ENCODE results near the gene BHLHE41.

The BHLHE41 gene

DNA sequence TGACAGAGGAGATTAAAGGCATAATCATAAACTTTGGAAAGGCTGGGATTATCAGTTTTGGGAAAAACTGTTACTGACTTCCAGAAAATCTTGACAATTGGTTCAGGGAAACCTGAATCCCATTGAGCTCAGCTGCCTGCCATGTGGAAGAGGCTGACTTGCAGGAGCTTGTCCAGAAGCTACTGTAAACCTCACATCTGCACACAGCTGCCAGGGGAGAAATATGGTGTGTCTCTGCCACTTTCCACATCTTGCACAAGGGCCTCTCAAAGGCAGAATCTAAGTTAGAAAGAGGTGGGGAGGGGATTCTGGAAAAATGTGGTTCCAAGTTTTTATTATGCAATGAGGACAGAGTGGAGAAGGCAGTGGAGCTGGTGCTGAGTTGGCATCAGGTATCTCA, 8.7 kb upstream of the BHLHE41 start:
- DNase-seq: no peak

DNA sequence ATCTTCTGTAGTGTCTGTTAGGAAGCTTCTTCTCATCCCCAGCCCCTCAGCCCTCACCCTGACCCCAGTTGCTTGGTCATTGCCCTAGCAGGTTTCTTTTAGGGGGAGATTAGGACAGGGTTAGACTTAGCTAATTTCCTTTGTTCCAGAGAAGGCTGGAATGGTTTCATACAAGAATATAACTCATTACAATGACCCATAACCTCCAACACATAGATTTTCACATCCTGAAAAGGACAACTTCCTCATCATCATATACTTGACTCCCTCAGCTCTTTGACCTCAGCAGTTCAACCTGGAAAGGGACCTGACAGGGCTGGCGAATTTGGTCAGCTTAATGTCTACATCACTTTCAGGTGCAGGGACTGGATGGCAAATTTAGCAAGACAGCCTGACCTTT, 8.0 kb upstream of the BHLHE41 start:
- peak; percentile 63 for DNase-seq

DNA sequence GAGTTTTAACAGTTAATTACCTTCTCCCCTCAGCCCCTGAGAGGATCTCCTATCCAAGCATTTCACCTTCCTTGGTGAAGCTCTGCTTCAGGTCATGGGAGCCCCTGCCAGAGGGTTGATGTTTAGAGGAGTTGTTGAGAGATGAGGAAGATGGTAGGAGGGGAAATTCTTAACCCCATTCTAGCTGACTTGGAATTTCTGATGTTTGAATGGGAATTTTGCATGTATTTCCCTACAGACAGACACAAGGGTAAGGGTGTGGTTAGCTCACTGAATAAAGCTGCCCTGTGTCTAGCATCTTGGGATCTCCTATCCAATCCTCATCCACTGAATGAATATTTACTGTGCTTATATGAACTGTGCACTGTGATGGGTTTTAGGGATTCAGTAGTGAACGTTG, 7.1 kb upstream of the BHLHE41 start:
- DNase-seq: peak; percentile 43

- peak; percentile 70 for DNase-seq
Measured at GRCh38 chr12:26130728-26131127, 5.9 kb upstream of the BHLHE41 start.

DNA sequence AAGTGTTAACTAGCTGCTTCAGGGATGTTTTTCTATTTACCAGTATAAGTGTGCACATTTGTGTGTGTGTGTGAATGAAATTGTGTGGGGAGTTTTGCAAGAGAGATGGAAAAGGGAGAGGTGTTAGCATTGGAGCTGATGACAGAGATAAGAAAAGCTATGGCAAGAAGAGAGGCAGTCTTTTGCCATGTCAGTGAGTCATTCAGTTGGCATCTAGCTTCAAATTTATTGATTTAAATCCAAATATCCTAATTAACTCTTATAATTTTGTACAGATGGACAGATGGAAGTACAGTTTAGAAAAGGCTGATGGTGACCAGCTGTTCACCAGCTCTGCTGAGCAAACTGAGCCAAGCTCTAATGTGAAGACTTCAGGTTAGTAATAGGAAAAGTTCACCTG, 3.3 kb upstream of the BHLHE41 start:
- no peak for DNase-seq

DNA sequence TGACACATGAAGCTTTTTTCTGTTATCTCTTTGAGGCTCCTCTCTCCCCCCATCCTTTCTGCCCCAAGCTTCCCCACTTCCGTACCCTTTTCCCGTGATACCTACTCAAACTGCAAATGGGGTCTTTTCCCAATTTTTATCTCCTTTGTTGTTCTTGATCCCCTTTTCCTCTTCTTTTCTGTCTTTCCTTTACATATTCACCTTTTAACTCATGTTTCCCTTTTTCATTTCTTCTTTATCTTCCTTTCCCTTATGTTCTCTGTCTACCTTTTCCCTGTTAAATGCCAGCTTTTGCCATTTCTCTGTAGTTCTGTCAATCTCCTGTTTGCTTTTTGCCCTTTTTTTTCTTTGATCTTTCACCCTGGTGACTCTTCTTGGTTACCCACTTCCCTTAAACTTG, 2.6 kb upstream of the BHLHE41 start:
- no peak for DNase-seq

- peak; percentile 85 for DNase-seq
Measured at GRCh38 chr12:26126340-26127284, 1.8 kb upstream of the BHLHE41 start.

GRCh38 chr12:26125400-26126339, 833 bp upstream of the BHLHE41 start:
- DNase-seq: peak; percentile 84

DNA sequence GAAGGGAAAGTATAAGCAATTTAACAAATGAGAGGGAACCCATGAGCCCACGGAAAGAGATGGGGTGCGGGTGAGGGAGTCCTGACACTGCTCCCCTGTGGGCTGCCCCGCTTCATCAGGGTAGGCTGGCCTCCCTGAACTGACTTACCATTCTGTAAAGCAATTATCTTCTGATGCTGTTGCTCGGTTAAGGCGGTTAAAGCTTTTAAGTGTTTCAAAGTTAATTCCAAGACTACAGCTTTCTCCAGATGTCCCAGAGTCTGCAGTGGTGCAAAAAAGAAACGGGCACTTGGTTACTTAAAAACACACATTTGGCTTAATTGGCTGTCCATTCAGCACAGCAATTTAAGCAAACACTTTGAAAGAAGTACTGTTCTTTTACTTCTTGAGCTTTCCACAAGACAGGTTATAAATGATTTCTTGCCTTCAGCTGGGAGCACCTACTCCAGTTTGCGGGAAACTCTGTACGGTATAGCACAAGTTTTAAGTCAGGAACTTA, 1.3 kb downstream of the BHLHE41 start:
- no peak for DNase-seq

- DNase-seq: peak; percentile 84
Measured at GRCh38 chr12:26122681-26123481, 2.0 kb downstream of the BHLHE41 start.

DNA sequence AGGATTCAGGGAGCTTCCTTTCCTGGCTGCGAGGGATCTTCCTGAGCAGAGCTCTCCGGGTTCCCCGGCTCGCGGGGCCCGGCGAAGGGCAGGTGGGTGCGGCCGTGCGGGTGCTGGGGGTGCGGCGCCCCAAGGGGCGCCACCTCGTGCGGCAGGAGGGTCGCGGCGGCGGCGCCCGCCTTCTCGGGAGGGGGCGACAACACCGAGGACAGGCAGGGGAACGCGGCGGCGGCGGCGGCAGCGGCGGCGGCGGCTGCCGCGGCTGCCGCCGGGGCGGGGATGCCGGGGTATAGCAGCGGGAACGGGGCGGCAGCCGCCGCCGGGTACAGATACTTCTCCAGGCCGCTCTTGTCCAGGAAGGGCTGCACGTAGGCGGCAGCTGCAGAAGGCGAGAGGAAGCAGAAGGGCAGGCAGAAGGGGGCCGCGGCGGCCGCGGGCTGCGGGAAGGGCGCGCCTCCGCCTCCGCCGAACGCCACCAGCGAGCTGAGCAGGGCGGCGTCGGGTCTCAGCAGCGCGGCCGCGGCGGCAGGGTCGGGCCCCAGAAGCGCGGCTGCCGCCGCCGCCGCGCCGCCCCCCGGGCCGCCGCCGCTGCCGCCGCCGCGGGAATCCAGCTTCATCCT, 2.7 kb downstream of the BHLHE41 start:
- peak; percentile 72 for DNase-seq

DNA sequence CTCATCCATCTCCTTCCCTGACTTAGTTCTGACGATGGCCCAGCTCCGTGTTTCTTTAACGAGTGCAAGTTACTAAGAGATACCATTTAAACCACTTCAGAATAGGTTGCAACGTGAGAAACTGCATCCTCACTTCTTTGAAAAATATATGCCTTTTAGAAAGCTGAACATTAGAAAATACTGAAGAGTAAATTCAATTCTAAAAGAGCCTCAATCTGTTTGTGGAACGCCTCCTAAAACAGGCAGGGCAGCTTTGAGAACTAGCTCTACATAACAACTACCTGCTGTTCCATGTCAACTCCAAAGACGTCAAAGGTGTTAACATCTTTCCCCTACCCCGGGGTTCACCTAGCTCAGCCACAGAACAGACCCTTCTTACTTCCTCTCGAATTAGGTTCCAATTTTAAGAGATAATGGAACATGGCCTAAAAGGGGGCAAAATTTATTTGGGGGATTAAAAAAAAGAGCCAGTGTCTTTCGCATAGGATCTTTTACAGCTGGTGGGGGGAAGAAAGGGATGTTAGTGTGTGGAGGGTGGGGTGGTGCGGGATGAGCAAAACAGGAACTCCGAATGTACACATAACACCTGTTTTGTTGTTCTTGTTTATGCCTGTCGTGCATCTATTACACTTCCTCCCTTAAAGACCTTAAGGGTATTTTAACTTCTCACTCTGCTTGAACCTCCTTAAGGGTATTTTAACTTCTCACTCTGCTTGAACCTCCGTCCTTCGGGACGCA, 3.3 kb downstream of the BHLHE41 start:
- DNase-seq: peak; percentile 32

DNA sequence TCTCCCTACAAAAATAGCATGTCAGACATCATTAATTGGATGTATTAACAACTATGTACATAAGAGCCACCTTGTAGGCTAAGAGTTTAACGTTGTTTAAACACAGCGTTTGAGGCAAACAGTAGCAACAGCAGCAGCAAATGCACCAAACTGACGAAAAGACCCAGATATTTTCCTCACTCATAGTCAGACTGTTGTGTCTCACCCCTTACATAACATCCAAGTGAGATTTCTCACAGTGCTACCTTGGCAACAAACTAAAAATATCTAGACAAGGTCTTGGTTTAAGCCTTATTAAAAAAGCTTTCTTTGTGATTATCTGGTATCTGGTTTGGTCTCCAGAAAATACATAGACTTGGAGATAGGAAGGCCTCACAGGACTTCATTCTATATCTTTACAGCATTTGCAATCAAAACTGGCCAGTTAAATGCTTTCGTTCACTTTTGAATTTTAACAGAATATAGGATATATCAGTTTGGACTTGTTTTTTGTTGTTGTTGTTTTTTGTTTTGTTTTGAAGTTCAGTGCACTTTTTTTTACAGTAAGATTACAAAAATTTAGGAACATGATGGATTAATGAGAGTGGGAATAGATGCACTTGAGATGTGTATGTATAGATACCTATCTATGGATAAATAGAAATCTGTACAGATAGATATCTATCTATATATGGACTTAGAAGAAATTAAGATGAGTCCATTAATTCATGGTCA, 4.1 kb downstream of the BHLHE41 start:
- peak; percentile 44 for DNase-seq

DNA sequence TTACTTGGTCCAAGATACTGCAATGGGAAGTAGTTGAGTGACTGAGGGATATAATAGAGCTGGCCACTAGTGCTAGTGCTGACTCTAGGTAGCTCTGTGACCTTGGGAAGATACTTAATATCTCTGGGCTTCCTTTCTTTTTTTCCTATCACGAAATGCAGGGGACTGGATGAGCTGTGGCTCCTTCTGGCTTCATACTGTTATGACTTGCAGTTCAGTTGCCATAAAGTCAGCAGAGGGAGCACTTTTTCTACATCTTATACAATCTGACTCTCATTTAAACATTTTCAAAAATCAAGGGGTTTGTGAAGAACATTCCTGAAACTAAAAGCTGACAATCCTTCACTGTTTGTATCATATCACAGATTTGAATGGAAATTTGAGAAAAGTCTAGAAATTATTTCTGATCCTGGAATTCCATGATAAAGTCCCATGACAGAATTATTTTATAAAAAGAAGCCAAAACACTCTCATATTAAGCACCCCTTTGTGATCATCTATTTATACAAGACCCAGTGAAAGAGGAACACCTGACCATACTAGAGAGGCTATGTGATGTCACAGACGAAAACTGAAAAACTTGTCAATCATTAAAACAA, 5.3 kb downstream of the BHLHE41 start:
- DNase-seq: peak; percentile 64

DNA sequence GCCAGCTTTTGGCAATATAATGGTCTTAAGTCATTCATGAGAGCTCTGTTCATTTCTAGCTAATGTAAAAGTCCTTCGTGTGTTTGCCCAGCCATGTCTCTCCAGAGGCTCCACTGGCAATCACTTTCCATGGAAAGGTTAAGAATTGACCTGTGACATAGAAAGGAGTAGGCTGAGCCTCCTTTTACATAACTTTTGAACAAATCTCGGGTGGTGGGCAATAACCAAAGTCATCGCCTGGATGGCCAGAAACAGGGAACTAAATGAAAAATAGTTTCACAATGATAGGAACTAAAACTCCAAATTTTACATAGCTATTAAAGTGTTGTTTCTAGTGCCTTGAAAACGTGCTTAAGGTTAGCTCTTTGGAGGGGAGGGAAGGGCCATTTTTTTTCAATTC, 6.5 kb downstream of the BHLHE41 start:
- peak; percentile 80 for DNase-seq

- DNase-seq: peak; percentile 37
Measured at GRCh38 chr12:26116829-26117715, 7.8 kb downstream of the BHLHE41 start.

- DNase-seq: no peak
Measured at GRCh38 chr12:26114720-26115401, 10.0 kb downstream of the BHLHE41 start.

All from inflammatory macrophage treated with lipopolysaccharide for 4 hours (primary cell).